HL-60 (cell line): ENCODE measurements around the gene DCAKD.

Source experiments
- DNase-seq, 2 experiments: peaks; one replicate each; pipeline ENCODE4 v3.0.0-alpha.2; 2010 to 2020; ENCODE audit warnings: low read depth in 1 of 2, low spot score in 1 of 2
- H3K27ac ChIP-seq: fragments of 250-450 bp; sonication (Bioruptor Pico); replicated peaks from 2 replicates; pipeline ENCODE4 v1.5.1; 2020; ENCODE audit warnings: mild to moderate bottlenecking, moderate library complexity
- H3K27me3 ChIP-seq: fragments of 250-450 bp; sonication (Bioruptor Pico); 2 replicates; pipeline ENCODE4 v1.5.1; 2021; ENCODE audit warnings: mild to moderate bottlenecking, moderate library complexity; ENCODE audit not compliant: insufficient read depth, poor library complexity, severe bottlenecking
- H3K4me3 ChIP-seq: replicated peaks from 2 replicates; pipeline ENCODE4 v1.5.1; 2011; ENCODE audit warnings: mild to moderate bottlenecking, control low read depth, low read length; ENCODE audit not compliant: insufficient read depth
- CTCF ChIP-seq: IDR thresholded peaks from one replicate; pipeline ENCODE4 v1.5.1; 2011; ENCODE audit warnings: low read length, control low read depth, inconsistent platforms; ENCODE audit not compliant: insufficient read depth
- GABPA ChIP-seq: IDR thresholded peaks from 2 replicates; pipeline ENCODE4 v1.6.1; 2012; ENCODE audit warnings: low read depth
- POLR2AphosphoS5 ChIP-seq: IDR thresholded peaks from 2 replicates; pipeline ENCODE4 v1.6.1; 2012; ENCODE audit warnings: low read depth
- REST ChIP-seq: IDR thresholded peaks from 2 replicates; pipeline ENCODE4 v1.6.1; 2012; ENCODE audit warnings: low read depth; ENCODE audit not compliant: insufficient replicate concordance
- SPI1 ChIP-seq: IDR thresholded peaks from 2 replicates; pipeline ENCODE4 v1.6.1; 2012; ENCODE audit warnings: low read depth, mild to moderate bottlenecking, borderline replicate concordance

Gene DCAKD

GRCh38 chr17:45040459-45040858, 11.0 kb downstream of the DCAKD start:
- no peaks in the 10 kb centered on the region for H3K27me3 ChIP-seq
- DNase-seq: no peak
- H3K4me3 ChIP-seq: no peak overlapping the region
- no peak overlapping the region for H3K27ac ChIP-seq
- no peak for TF ChIP-seq SPI1
- TF ChIP-seq REST: no peak
- no peak for TF ChIP-seq CTCF
- TF ChIP-seq POLR2AphosphoS5: no peak
- no peak for TF ChIP-seq GABPA

GRCh38 chr17:45038728-45039634, 12.5 kb downstream of the DCAKD start:
- no peaks in the 10 kb centered on the region for H3K27me3 ChIP-seq
- no peak overlapping the region for H3K4me3 ChIP-seq
- no peak overlapping the region for H3K27ac ChIP-seq
- DNase-seq: no peak
- TF ChIP-seq CTCF (no peak), REST (no peak)

- no peak for DNase-seq
- Histone ChIP-seq H3K27me3 (no peaks in the 10 kb centered on the region), H3K4me3 (no peak overlapping the region), H3K27ac (no peak overlapping the region)
- no peak for TF ChIP-seq POLR2AphosphoS5
- TF ChIP-seq GABPA: no peak
- TF ChIP-seq REST: no peak
- no peak for TF ChIP-seq SPI1
- TF ChIP-seq CTCF: no peak
These were observed 14.7 kb downstream of the DCAKD start for GRCh38 chr17:45036691-45037090.
